ENCODE data around the gene TNFSF13.
"Not testable (repeated sequence)": the region's sequence is repeated elsewhere in the genome, so short reads cannot be mapped to it uniquely, and the experiment has no call there.

The TNFSF13 gene

DNA sequence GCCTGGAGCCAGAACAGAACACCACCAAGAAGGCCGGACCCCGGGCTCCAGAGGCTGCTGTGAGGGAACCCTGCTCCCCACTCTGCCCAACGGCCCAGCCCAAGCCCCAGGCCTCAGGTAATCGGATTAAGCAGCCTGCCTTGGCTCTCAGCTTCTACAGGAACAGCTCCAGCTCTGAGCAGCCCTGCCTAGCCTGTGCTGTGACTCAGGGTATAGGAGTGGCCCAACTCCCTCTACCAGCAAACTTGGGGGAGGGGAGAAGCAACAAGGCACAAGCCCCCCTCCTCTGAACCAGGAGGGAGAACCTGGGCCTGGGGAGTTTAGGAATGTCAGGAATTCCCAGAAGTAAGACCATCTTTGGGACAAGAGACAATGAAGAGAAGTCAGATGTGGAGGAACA lies 32.2 kb downstream of the TNFSF13 start:
- in situ Hi-C loops (cut with HindIII; ENCODE audit: low sequenced_read_pairs), result no loop called here
- no peak for DNase-seq (ENCODE audit: low read depth)
- no peak overlapping the region for H3K4me3 ChIP-seq (ENCODE audit: low read depth, low read length)
- TF ChIP-seq, protein P1, sequence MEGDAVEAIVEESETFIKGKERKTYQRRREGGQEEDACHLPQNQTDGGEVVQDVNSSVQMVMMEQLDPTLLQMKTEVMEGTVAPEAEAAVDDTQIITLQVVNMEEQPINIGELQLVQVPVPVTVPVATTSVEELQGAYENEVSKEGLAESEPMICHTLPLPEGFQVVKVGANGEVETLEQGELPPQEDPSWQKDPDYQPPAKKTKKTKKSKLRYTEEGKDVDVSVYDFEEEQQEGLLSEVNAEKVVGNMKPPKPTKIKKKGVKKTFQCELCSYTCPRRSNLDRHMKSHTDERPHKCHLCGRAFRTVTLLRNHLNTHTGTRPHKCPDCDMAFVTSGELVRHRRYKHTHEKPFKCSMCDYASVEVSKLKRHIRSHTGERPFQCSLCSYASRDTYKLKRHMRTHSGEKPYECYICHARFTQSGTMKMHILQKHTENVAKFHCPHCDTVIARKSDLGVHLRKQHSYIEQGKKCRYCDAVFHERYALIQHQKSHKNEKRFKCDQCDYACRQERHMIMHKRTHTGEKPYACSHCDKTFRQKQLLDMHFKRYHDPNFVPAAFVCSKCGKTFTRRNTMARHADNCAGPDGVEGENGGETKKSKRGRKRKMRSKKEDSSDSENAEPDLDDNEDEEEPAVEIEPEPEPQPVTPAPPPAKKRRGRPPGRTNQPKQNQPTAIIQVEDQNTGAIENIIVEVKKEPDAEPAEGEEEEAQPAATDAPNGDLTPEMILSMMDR (IDR thresholded peaks at IDR 0.05; ENCODE audit: low read depth, low read length, missing control alignments), result no peak

DNA sequence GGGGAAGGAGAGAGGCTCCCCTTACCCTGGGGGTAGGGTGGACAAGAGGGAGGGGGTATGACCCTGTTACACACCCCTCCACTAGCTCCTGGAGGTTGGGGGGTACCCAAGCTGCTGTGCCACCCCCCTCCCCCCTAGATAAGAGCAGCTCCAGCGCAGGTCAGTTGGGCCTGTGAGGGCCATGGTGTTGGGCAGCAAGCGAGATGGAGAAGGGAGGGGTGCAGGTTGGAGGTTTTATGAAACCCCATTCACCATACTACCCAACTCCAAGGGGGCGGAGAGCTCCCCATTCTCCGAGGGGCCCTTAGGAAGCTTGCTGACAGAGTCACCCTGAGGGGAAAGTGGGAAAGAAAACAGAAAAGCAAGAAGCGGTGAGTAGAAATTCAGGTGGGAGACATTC lies 33.0 kb downstream of the TNFSF13 start:
- in situ Hi-C loops (cut with HindIII; ENCODE audit: low sequenced_read_pairs), result no loop called here
- no peak for DNase-seq (ENCODE audit: low read depth)
- TF ChIP-seq, protein P1 (IDR thresholded peaks at IDR 0.05; ENCODE audit: low read depth, low read length, missing control alignments), result no peak
- no peak overlapping the region for H3K4me3 ChIP-seq (ENCODE audit: low read depth, low read length)

DNA sequence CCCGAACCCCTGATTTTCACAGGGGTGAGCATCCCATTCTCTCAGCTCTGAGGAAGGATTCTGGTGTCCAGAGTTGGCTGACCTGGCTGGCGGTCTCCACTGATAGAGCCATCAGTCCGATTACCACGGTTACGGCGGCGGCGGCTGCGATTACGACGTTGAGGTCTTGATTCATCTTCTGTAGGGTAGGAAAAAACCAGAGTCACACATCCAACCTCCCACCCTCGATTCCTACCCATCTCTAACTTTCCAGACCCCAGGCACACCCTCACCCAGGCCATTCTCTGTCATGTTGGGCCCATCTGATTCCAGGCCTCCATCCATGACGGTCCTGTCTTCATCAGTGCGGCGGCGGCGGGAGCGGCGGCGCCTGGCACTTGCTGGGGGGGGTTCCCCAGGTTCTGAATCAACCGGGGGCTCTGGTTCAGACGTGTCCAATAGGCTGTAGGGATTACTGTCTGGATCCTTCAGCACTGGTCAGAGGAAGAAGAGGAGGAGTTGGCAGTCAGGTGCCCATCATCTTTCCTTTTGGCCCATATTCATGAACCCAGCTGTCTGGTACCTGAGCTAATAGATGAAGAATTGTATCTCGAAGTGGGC lies 34.0 kb downstream of the TNFSF13 start:
- H3K4me3 ChIP-seq (ENCODE audit: low read depth, low read length), result no peak overlapping the region
- no peak for DNase-seq (ENCODE audit: low read depth)
- TF ChIP-seq, protein P1 (IDR thresholded peaks at IDR 0.05; ENCODE audit: low read depth, low read length, missing control alignments), result no peak
- in situ Hi-C loops (cut with HindIII; ENCODE audit: low sequenced_read_pairs), result no loop called here

DNA sequence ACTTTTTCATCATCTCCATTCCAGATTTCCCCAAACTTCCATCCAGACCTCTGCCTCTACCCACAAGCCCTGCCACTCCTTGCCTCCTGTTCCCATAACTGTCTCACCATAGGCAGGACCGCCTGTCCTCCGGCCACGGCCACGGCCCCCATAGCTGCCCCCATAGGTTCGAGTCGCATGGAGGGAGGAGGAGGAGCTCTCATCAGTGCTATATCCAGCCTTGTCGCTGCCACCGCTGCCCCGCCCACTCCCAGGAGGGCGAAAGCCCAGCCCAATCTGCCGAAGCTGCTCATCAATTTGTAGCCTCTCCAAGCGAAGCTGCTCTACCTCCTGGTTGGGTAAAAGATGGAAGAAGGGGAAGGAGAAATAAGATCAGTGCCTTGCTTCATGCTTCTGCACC lies 34.7 kb downstream of the TNFSF13 start:
- no peak overlapping the region for H3K4me3 ChIP-seq (ENCODE audit: low read depth, low read length)
- in situ Hi-C loops (cut with HindIII; ENCODE audit: low sequenced_read_pairs), result no loop called here
- TF ChIP-seq, protein P1 (IDR thresholded peaks at IDR 0.05; ENCODE audit: low read depth, low read length, missing control alignments), result no peak
- no peak for DNase-seq (ENCODE audit: low read depth)

DNA sequence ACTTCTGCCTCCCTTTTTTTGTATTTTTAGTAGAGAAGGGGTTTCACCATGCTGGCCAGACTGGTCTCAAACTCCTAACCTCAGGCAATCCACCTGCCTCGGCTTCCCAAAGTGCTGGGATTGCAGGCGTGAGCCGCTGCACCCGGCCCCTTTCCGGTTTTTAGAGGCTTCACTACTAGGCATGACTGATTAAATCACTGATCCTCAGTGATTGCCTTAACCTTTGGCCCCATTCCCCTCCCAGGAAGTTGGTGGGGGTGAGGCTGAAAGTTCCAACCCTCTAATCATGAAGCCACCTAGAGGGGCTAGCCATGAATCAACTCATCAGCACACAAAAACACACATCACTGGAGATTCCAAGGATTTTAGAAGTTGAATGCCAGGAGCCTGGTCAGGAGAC lies 39.0 kb downstream of the TNFSF13 start:
- DNase-seq (ENCODE audit: low read depth); H3K4me3 ChIP-seq (ENCODE audit: low read depth, low read length); in situ Hi-C loops (cut with HindIII; ENCODE audit: low sequenced_read_pairs): not testable (repeated sequence)

DNA sequence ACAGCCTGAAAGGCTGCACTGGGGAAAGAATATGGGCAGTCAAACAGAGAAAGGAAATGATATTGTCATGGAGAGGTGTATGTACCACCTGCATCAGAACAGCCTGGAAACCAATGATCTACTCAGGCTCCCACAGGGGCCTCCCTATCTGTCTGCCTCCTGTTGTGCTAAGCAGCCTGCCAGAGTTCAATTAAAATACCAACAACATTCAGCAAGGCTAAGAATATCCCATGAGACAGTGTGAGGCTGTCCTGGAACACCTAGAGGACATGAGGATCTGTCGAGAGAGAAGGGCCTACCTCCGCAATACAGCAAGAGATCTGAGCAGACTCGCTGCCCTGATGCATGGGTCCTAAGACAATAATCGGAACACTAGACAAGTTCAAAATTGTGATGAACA lies 47.7 kb downstream of the TNFSF13 start:
- no peak for DNase-seq (ENCODE audit: low read depth)
- no peak overlapping the region for H3K4me3 ChIP-seq (ENCODE audit: low read depth, low read length)
- TF ChIP-seq, protein P1 (IDR thresholded peaks at IDR 0.05; ENCODE audit: low read depth, low read length, missing control alignments), result no peak
- in situ Hi-C loops (cut with HindIII; ENCODE audit: low sequenced_read_pairs), result no loop called here

DNA sequence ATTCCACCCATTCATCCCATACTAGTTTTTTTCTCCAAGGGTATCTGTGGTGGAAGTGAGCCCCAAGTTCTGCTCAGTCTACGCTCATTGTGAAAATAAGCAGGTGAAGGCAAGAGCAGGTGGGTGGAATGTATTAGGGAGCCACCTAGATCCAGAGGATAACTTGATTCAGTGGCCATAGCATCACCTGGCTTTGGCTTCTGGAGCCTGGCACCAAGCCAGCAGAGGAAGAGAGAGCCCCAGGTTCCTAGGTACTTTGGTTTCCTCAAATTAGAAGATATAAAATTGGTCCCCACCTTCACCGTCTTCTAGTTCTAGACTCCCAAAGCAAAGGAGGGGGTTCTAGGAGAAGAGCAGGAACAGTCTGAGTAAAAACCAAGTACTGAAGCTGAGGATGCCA lies 52.1 kb downstream of the TNFSF13 start:
- in situ Hi-C loops (cut with HindIII; ENCODE audit: low sequenced_read_pairs), result no loop called here
- TF ChIP-seq, protein P1 (IDR thresholded peaks at IDR 0.05; ENCODE audit: low read depth, low read length, missing control alignments), result no peak
- H3K4me3 ChIP-seq (ENCODE audit: low read depth, low read length), result no peak overlapping the region
- no peak for DNase-seq (ENCODE audit: low read depth)
